WTC11 (cell line): ENCODE data around the gene TAAR9. TPM values are rescaled to one million over a fixed set of nuclear protein-coding genes. Genes with fewer than 3 reads are reported as not detected.

Experiments used
- ATAC-seq: fragments of 200-7000 bp; cut with Tn5 transposase; 2 replicates; pipeline ENCODE4 v1.10.0; 2021; ENCODE audit warnings: mild to moderate bottlenecking, moderate library complexity
- CTCF ChIA-PET: fragments of 300-600 bp; sonication (Branson Sonifier 250); formaldehyde crosslinking; loops from one replicate; lab custom pipeline; 2021; ENCODE audit warnings: antibody characterized with exemption; lab: Charles Lee
- POLR2A ChIA-PET: fragments of 350-600 bp; sonication (Branson Sonifier 250); formaldehyde crosslinking; loops from one replicate; lab custom pipeline; 2021; ENCODE audit warnings: antibody characterized with exemption; lab: Charles Lee
- DNase-seq: peaks from one replicate; pipeline ENCODE4 v3.0.0; 2021; ENCODE audit warnings: low spot score
- H3K27ac Mint-ChIP-seq: 2 replicates; pipeline ENCODE4 v1.8.0; 2021; ENCODE audit warnings: mixed read lengths
- H3K27me3 Mint-ChIP-seq: 2 replicates; pipeline ENCODE4 v1.8.0; 2021; ENCODE audit warnings: low read depth, mild to moderate bottlenecking, moderate library complexity, mixed read lengths
- H3K36me3 Mint-ChIP-seq: 2 replicates; pipeline ENCODE4 v1.8.0; 2021; ENCODE audit warnings: mixed read lengths
- H3K4me1 Mint-ChIP-seq: 2 replicates; pipeline ENCODE4 v1.8.0; 2022; ENCODE audit warnings: mixed read lengths
- H3K4me3 Mint-ChIP-seq: 2 replicates; pipeline ENCODE4 v1.8.0; 2021; ENCODE audit warnings: mild to moderate bottlenecking, moderate library complexity, mixed read lengths
- H3K9me3 Mint-ChIP-seq: 2 replicates; pipeline ENCODE4 v1.8.0; 2021; ENCODE audit warnings: mixed read lengths
- ATF1 ChIP-seq: sonication (generic); formaldehyde crosslinking; IDR thresholded peaks from 2 replicates; pipeline ENCODE4 v1.8.1; 2023; ENCODE audit warnings: mild to moderate bottlenecking, moderate library complexity, missing genetic modification reagents
- CBFB ChIP-seq: sonication (generic); formaldehyde crosslinking; IDR thresholded peaks from 2 replicates; pipeline ENCODE4 v1.8.1; 2022; ENCODE audit warnings: mild to moderate bottlenecking, low read depth, missing genetic modification reagents
- CREB1 ChIP-seq: sonication (generic); formaldehyde crosslinking; IDR thresholded peaks from 2 replicates; pipeline ENCODE4 v1.8.0; 2023; ENCODE audit warnings: mild to moderate bottlenecking, missing genetic modification reagents
- ETV6 ChIP-seq: sonication (generic); formaldehyde crosslinking; IDR thresholded peaks from 2 replicates; pipeline ENCODE4 v1.8.1; 2022; ENCODE audit warnings: mild to moderate bottlenecking, missing genetic modification reagents
- GRHL2 ChIP-seq: fragments of 250-450 bp; sonication (Bioruptor Pico); IDR thresholded peaks from 2 replicates; pipeline ENCODE4 v1.8.0; 2022; ENCODE audit warnings: mild to moderate bottlenecking, moderate library complexity; ENCODE audit not compliant: insufficient replicate concordance, severe bottlenecking
- IRF2 ChIP-seq: sonication (generic); formaldehyde crosslinking; IDR thresholded peaks from 2 replicates; pipeline ENCODE4 v1.8.0; 2022; ENCODE audit warnings: low read depth, missing genetic modification reagents, borderline replicate concordance
- JAZF1 ChIP-seq: fragments of 250-450 bp; sonication (Bioruptor Pico); IDR thresholded peaks from 2 replicates; pipeline ENCODE4 v1.9.0; 2021; ENCODE audit warnings: moderate library complexity, mild to moderate bottlenecking, inconsistent platforms
- NR3C1 ChIP-seq: sonication (generic); formaldehyde crosslinking; conservative IDR thresholded peaks from 2 replicates; pipeline ENCODE4 v1.8.1; 2023; ENCODE audit warnings: low read depth, mild to moderate bottlenecking, missing genetic modification reagents
- SP1 ChIP-seq: sonication (generic); formaldehyde crosslinking; conservative IDR thresholded peaks from 2 replicates; pipeline ENCODE4 v1.8.1; 2022; ENCODE audit warnings: missing genetic modification reagents
- ZBTB21 ChIP-seq: sonication (generic); formaldehyde crosslinking; IDR thresholded peaks from 2 replicates; pipeline ENCODE4 v1.8.1; 2023; ENCODE audit warnings: mild to moderate bottlenecking, missing genetic modification reagents, borderline replicate concordance
- ZNF121 ChIP-seq: sonication (generic); formaldehyde crosslinking; IDR thresholded peaks from 2 replicates; pipeline ENCODE4 v1.8.0; 2023; ENCODE audit warnings: missing genetic modification reagents
- ZNF317 ChIP-seq: sonication (generic); formaldehyde crosslinking; IDR thresholded peaks from 2 replicates; pipeline ENCODE4 v1.8.1; 2023; ENCODE audit warnings: low read depth, mild to moderate bottlenecking, moderate library complexity, missing genetic modification reagents, borderline replicate concordance
- ZNF423 ChIP-seq: fragments of 250-450 bp; sonication (Bioruptor Pico); IDR thresholded peaks from 2 replicates; pipeline ENCODE4 v2.1.2; 2022; ENCODE audit warnings: mild to moderate bottlenecking, moderate library complexity
- ZNF512 ChIP-seq: sonication (generic); formaldehyde crosslinking; IDR thresholded peaks from 2 replicates; pipeline ENCODE4 v1.8.1; 2022; ENCODE audit warnings: missing genetic modification reagents, borderline replicate concordance
- total RNA-seq: library from RNA; stranded (reverse); gene quantifications from 3 replicates; pipeline ENCODE4 v1.2.3, GENCODE V29; 2021
- TF ChIP-seq, protein P1 (sequence below): sonication (generic); formaldehyde crosslinking; IDR thresholded peaks from 2 replicates; pipeline ENCODE4 v1.8.0; 2022; ENCODE audit warnings: mild to moderate bottlenecking, missing genetic modification reagents
- TF ChIP-seq, protein P2 (sequence below): fragments of 250-450 bp; sonication (Bioruptor Pico); IDR thresholded peaks from 2 replicates; pipeline ENCODE4 v1.9.0; 2021; ENCODE audit warnings: mild to moderate bottlenecking, borderline replicate concordance

Gene TAAR9
- total RNA-seq, 1 experiment from 2014 or later, result not detected

- Mint-ChIP-seq H3K4me1 (no peaks in the 10 kb centered on the region), H3K27me3 (no peaks in the 10 kb centered on the region), H3K4me3 (no peak overlapping the region), H3K9me3 (peaks cover 17% of the 10 kb centered on the region), H3K36me3 (peaks cover 12% of the 10 kb centered on the region), H3K27ac (no peak overlapping the region; the same call in 1 of the 2 replicates)
- no peak for TF ChIP-seq IRF2 (CRISPR knock-in tag)
- TF ChIP-seq CBFB (CRISPR knock-in tag), result no peak
- no peak for TF ChIP-seq ATF1 (CRISPR knock-in tag)
- ATAC-seq (no peak), DNase-seq (no peak)
- POLR2A ChIA-PET, result interaction anchor here (0.6 kb wide), 1 partner anchor 441 kb away, joined by 3 read pairs; no protein-coding TSS in a partner anchor
- CTCF ChIA-PET, result interaction anchor here (0.8 to 1.9 kb wide), 4 partner anchors 15 to 210 kb away, joined by 3 to 9 read pairs (median 4); partner anchors contain the start of gene STX7
These were observed 48.1 kb upstream of the TAAR9 start for GRCh38 chr6:132490024-132490423.

GRCh38 chr6:132490478-132491204, 47.4 kb upstream of the TAAR9 start:
- ChIA-PET POLR2A (no interaction called here), CTCF (interaction anchor here (0.8 to 1.9 kb wide), 4 partner anchors 15 to 211 kb away, joined by 3 to 9 read pairs (median 4); partner anchors contain the start of gene STX7)
- ATAC-seq, result peak; percentile 91

DNA sequence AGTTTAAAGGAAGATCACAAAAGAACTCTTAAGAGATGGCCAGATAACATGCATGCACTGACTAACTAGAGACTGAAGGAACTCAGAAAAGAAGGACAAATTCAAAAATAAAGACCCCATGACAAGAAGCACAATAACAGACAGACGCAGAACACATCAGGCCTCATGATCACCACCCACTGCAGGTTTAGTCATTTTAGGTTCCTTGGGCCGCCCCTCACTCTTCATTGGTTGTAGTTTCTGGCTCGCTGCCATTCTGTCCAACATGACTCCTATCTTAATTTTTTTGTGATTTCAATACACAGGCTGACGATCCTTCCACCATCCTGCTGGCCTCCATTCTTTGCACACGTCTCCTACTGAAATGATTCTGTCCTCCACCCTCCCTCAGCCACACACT, 46.8 kb upstream of the TAAR9 start:
- peaks cover 17% of the 10 kb centered on the region for H3K9me3 Mint-ChIP-seq
- CTCF ChIA-PET, result no interaction called here
- TF ChIP-seq GRHL2 (CRISPR knock-in tag) (no peak), ETV6 (no peak), ZNF317 (CRISPR knock-in tag) (no peak), SP1 (CRISPR knock-in tag) (no peak), CREB1 (CRISPR knock-in tag) (no peak), ZNF423 (no peak)
- POLR2A ChIA-PET, result no interaction called here
- no peak for DNase-seq
- no peak for ATAC-seq
- no peak overlapping the region for H3K27ac Mint-ChIP-seq
- peaks cover 13% of the 10 kb centered on the region for H3K36me3 Mint-ChIP-seq
- no peaks in the 10 kb centered on the region for H3K4me1 Mint-ChIP-seq
- H3K4me3 Mint-ChIP-seq, result no peak overlapping the region
- no peaks in the 10 kb centered on the region for H3K27me3 Mint-ChIP-seq

More at GRCh38 chr6:132490478-132491204, 47.4 kb upstream of the TAAR9 start:
- H3K4me3 Mint-ChIP-seq, result no peak overlapping the region
- no peaks in the 10 kb centered on the region for H3K27me3 Mint-ChIP-seq
- H3K4me1 Mint-ChIP-seq, result no peaks in the 10 kb centered on the region
- no peak for TF ChIP-seq ZNF512 (CRISPR knock-in tag)
- peak; percentile 54; the same call in 1 of the 2 replicates for TF ChIP-seq ZNF121 (CRISPR knock-in tag)
- no peak for TF ChIP-seq ATF1 (CRISPR knock-in tag)
- no peak for DNase-seq
- H3K9me3 Mint-ChIP-seq, result peaks cover 17% of the 10 kb centered on the region
- H3K27ac Mint-ChIP-seq, result no peak overlapping the region
- H3K36me3 Mint-ChIP-seq, result peaks cover 13% of the 10 kb centered on the region

DNA sequence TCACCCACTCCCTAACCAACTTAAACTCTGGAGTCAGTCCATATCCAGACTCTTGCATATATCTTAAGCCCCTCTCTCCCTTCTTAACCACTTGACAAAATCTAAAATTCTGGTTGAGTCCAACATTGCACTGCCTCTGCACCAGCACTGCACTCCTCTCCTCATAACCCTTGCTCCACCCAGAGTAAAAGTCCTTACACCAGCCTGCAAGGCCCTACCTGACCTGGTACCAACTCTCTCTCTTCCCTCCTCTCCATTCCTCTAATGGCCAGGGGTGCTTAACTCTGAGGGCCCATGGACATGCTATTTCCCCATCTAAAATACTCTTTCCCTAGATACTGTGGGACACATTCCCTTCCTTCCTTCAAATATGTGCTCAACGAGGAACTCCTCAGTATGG, 46.2 kb upstream of the TAAR9 start:
- no peaks in the 10 kb centered on the region for H3K27me3 Mint-ChIP-seq
- DNase-seq (no peak), ATAC-seq (no peak)
- peaks cover 13% of the 10 kb centered on the region for H3K36me3 Mint-ChIP-seq
- H3K4me1 Mint-ChIP-seq, result no peaks in the 10 kb centered on the region
- POLR2A ChIA-PET, result no interaction called here
- CTCF ChIA-PET, result no interaction called here
- H3K9me3 Mint-ChIP-seq, result peaks cover 17% of the 10 kb centered on the region
- no peak overlapping the region for H3K4me3 Mint-ChIP-seq
- H3K27ac Mint-ChIP-seq, result no peak overlapping the region
- TF ChIP-seq ZBTB21 (CRISPR knock-in tag) (no peak), JAZF1 (CRISPR knock-in tag) (no peak), ZNF121 (CRISPR knock-in tag) (no peak), NR3C1 (CRISPR knock-in tag) (no peak)
- TF ChIP-seq, protein P1, sequence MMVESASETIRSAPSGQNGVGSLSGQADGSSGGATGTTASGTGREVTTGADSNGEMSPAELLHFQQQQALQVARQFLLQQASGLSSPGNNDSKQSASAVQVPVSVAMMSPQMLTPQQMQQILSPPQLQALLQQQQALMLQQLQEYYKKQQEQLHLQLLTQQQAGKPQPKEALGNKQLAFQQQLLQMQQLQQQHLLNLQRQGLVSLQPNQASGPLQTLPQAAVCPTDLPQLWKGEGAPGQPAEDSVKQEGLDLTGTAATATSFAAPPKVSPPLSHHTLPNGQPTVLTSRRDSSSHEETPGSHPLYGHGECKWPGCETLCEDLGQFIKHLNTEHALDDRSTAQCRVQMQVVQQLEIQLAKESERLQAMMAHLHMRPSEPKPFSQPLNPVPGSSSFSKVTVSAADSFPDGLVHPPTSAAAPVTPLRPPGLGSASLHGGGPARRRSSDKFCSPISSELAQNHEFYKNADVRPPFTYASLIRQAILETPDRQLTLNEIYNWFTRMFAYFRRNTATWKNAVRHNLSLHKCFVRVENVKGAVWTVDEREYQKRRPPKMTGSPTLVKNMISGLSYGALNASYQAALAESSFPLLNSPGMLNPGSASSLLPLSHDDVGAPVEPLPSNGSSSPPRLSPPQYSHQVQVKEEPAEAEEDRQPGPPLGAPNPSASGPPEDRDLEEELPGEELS (CRISPR knock-in tag), result no peak
- TF ChIP-seq, protein P2, sequence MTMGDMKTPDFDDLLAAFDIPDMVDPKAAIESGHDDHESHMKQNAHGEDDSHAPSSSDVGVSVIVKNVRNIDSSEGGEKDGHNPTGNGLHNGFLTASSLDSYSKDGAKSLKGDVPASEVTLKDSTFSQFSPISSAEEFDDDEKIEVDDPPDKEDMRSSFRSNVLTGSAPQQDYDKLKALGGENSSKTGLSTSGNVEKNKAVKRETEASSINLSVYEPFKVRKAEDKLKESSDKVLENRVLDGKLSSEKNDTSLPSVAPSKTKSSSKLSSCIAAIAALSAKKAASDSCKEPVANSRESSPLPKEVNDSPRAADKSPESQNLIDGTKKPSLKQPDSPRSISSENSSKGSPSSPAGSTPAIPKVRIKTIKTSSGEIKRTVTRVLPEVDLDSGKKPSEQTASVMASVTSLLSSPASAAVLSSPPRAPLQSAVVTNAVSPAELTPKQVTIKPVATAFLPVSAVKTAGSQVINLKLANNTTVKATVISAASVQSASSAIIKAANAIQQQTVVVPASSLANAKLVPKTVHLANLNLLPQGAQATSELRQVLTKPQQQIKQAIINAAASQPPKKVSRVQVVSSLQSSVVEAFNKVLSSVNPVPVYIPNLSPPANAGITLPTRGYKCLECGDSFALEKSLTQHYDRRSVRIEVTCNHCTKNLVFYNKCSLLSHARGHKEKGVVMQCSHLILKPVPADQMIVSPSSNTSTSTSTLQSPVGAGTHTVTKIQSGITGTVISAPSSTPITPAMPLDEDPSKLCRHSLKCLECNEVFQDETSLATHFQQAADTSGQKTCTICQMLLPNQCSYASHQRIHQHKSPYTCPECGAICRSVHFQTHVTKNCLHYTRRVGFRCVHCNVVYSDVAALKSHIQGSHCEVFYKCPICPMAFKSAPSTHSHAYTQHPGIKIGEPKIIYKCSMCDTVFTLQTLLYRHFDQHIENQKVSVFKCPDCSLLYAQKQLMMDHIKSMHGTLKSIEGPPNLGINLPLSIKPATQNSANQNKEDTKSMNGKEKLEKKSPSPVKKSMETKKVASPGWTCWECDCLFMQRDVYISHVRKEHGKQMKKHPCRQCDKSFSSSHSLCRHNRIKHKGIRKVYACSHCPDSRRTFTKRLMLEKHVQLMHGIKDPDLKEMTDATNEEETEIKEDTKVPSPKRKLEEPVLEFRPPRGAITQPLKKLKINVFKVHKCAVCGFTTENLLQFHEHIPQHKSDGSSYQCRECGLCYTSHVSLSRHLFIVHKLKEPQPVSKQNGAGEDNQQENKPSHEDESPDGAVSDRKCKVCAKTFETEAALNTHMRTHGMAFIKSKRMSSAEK (CRISPR knock-in tag), result no peak
